Right renal pelvis (tissue), 4 donors: ENCODE data around the gene CACNA1A. TPM values are rescaled to one million over a fixed set of nuclear protein-coding genes. Genes with fewer than 3 reads are reported as not detected.

Source experiments
- DNase-seq, 4 donors: peaks; one replicate each; pipeline ENCODE4 v3.0.0-alpha.2; 2013; ENCODE audit warnings: low read depth in 4 of 4, low spot score in 3 of 4, missing footprints in 1 of 4
- polyA plus RNA-seq, 4 donors: library from polyadenylated mRNA; unstranded; fragments of 120-200 nt; gene quantifications; one replicate each; pipeline ENCODE4 v1.2.1, GENCODE V29; 2013; ENCODE audit not compliant: insufficient read length in 4 of 4

Gene CACNA1A
- polyA plus RNA-seq, 4 donors = 1.7 to 3.0 (median 2.2) TPM

GRCh38 chr19:13241231-13242104 lies 264.8 kb downstream of the CACNA1A start:
- no peak for DNase-seq

DNA sequence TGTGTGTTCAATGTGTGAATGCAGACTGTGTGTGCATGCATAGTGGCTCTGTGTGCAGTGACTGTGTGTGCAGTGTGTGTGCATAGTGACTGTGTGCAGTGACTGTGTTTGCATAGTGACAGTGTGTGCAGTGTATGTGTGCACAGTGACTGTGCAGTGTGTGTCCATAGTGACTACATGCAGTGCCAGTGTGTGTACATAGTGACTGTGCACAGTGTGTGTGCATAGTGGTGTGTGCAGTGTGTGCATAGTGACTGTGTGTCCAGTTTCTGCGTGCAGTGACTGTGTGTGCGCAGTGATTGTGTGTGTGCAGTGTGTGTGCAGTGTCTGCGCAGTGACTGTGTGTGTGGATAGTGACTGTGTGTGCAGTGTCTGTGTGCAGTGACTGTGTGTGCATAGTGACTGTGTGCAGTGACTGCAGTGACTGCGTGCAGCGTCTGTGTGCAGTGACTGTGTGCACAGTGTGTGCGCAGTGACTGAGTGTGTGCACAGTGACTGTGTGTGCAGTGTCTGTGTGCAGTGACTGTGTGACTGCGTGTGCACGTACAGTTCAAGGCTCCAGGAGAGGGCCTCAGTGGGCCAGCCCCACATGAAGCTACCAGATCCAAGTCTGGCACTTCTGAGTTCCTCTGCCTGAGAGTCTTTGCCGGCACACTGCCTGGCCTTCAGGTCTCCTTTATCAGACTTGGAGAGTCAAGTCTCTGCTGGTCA lies 265.8 kb downstream of the CACNA1A start:
- DNase-seq = no peak

- no peak for DNase-seq
These were observed 267.3 kb downstream of the CACNA1A start for GRCh38 chr19:13238891-13239534.

- no peak for DNase-seq
These were observed 271.8 kb downstream of the CACNA1A start for GRCh38 chr19:13234518-13234917.

DNA sequence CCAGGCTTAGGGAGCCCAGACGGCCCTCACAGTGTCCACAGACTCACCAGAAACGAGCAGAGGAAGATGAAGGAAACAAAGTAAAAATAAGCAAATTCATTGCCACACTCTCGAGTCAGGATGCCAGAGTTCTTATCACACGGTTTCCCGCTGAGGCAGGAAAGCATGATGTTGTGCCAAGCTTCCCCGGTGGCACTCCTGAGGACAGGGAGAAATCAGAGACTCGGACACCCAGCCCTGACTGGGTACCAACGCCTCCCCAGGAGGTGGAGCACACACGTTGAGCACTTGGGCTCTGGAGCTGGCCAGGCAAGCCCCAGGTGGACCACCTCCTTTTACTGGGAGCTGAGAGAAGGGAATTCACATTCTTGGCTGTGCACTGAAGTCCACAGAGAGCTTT lies 274.6 kb downstream of the CACNA1A start:
- no peak for DNase-seq

GRCh38 chr19:13229246-13229645 lies 277.0 kb downstream of the CACNA1A start:
- DNase-seq = no peak

GRCh38 chr19:13228561-13228960 lies 277.7 kb downstream of the CACNA1A start:
- DNase-seq = no peak

- no peak for DNase-seq
These were observed 279.3 kb downstream of the CACNA1A start for GRCh38 chr19:13226983-13227382.

GRCh38 chr19:13225973-13226865 lies 280.1 kb downstream of the CACNA1A start:
- no peak for DNase-seq

DNA sequence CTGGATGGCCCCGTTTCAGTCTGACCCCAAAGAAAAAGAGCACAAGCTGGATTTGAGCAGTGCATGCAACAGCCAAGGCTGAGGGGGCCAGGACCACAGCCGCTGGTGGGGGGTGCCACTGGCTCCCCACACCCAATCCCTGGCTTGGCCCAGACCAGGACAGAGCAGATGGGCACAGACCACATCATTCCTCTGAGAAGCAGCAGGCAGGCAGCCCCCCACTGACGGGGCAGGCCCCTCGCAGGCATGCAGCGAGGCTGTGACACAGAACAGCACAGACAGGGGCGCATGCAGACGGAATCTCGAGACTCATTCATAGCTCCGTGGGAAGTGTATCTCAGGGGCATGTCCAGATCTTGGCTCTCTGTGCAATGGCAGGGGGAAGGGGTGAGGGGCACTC lies 281.2 kb downstream of the CACNA1A start:
- no peak for DNase-seq

- no peak for DNase-seq
These were observed 285.4 kb downstream of the CACNA1A start for GRCh38 chr19:13220847-13221246.

GRCh38 chr19:13215572-13216380 lies 290.5 kb downstream of the CACNA1A start:
- DNase-seq = no peak

DNA sequence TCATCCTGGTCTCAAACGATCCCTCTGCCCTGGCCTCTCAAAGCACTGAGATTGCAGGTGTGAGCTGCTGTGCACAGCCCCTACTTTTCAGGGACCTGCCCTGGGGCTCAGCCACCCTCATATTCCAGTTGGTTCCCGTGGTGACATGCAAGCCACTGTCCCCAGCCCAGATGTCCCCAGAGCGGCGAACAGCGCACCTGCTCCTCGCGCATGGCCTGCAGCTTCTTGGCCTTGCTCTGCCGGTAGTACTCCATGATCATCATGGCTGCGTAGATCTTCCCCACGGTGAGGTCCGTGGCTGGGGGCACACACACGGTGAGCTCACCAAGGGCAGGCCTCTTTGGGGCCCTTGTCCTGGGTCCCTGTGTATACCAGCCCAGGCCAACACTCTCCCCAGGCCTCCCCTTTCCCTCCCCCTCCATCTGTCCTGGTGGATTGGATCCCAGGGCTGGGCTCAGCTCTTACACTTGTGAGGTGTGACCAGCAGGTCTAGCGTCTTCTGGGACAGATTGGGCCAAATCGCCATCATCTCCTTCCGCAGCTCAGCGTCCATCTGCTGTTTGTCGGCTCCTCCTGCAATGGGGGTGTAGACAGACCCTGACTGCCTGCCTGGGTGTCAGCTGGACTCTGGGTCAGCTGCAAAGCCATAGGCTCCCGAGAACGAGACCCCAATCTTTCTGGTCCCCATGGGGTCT lies 292.1 kb downstream of the CACNA1A start:
- DNase-seq = no peak

GRCh38 chr19:13212759-13213330 lies 293.4 kb downstream of the CACNA1A start:
- no peak for DNase-seq

GRCh38 chr19:13211426-13212308 lies 294.6 kb downstream of the CACNA1A start:
- DNase-seq = no peak

- DNase-seq = no peak
These were observed 295.3 kb downstream of the CACNA1A start for GRCh38 chr19:13210941-13211340.

- no peak for DNase-seq
These were observed 295.9 kb downstream of the CACNA1A start for GRCh38 chr19:13210339-13210775.
